GM06990 (cell line): ENCODE measurements around the gene TOMM70.

ENCODE experiments used
- DNase-seq: peaks from one replicate; pipeline ENCODE4 v3.0.0-alpha.2; 2011; ENCODE audit not compliant: insufficient read length; ENCODE audit errors: extremely low read depth
- H3K27me3 ChIP-seq: replicated peaks from 2 replicates; pipeline ENCODE4 v1.6.0; 2011; ENCODE audit warnings: low read length; ENCODE audit not compliant: control insufficient read depth, insufficient read depth
- H3K36me3 ChIP-seq: 2 replicates; pipeline ENCODE4 v1.5.1; 2011; ENCODE audit warnings: low read length; ENCODE audit not compliant: control insufficient read depth, insufficient read depth
- H3K4me3 ChIP-seq: replicated peaks from 2 replicates; pipeline ENCODE4 v1.5.1; 2011; ENCODE audit warnings: low read depth, mild to moderate bottlenecking, control low read depth, low read length
- CTCF ChIP-seq: IDR thresholded peaks from 2 replicates; pipeline ENCODE4 v1.5.1; 2011; ENCODE audit warnings: low read length, control low read depth, mild to moderate bottlenecking, inconsistent platforms; ENCODE audit not compliant: insufficient read depth, poor library complexity, severe bottlenecking

The TOMM70 gene

GRCh38 chr3:100370756-100371155, 30.1 kb downstream of the TOMM70 start:
- DNase-seq = no peak
- no peak for TF ChIP-seq CTCF
- H3K36me3 ChIP-seq = peaks cover 9% of the 10 kb centered on the region
- H3K4me3 ChIP-seq = no peak overlapping the region
- no peaks in the 10 kb centered on the region for H3K27me3 ChIP-seq

GRCh38 chr3:100368441-100368840, 32.4 kb downstream of the TOMM70 start:
- H3K36me3 ChIP-seq = peaks cover 8% of the 10 kb centered on the region
- TF ChIP-seq CTCF = no peak
- DNase-seq = no peak
- H3K4me3 ChIP-seq = no peak overlapping the region
- H3K27me3 ChIP-seq = no peaks in the 10 kb centered on the region

GRCh38 chr3:100366424-100366823, 34.5 kb downstream of the TOMM70 start:
- Histone ChIP-seq H3K27me3 (no peaks in the 10 kb centered on the region), H3K4me3 (no peak overlapping the region), H3K36me3 (peaks cover 2% of the 10 kb centered on the region)
- no peak for TF ChIP-seq CTCF
- no peak for DNase-seq

- H3K36me3 ChIP-seq = peaks cover 4% of the 10 kb centered on the region
- TF ChIP-seq CTCF = no peak
- H3K27me3 ChIP-seq = no peaks in the 10 kb centered on the region
- no peak for DNase-seq
- H3K4me3 ChIP-seq = no peak overlapping the region
Measured at GRCh38 chr3:100364421-100364820, 36.5 kb downstream of the TOMM70 start.

- no peak for TF ChIP-seq CTCF
- Histone ChIP-seq H3K27me3 (no peaks in the 10 kb centered on the region), H3K4me3 (no peak overlapping the region), H3K36me3 (peaks cover 4% of the 10 kb centered on the region)
- no peak for DNase-seq
Measured at GRCh38 chr3:100361897-100362296, 39.0 kb downstream of the TOMM70 start.

- no peak for TF ChIP-seq CTCF
- H3K36me3 ChIP-seq = peaks cover 4% of the 10 kb centered on the region
Measured at GRCh38 chr3:100360757-100361496, 40.0 kb downstream of the TOMM70 start.

More at GRCh38 chr3:100360757-100361496, 40.0 kb downstream of the TOMM70 start:
- Histone ChIP-seq H3K4me3 (no peak overlapping the region), H3K27me3 (no peaks in the 10 kb centered on the region)
- DNase-seq = no peak
